ENCODE results near the gene REEP1.
"Not testable (repeated sequence)": the region's sequence is repeated elsewhere in the genome, so short reads cannot be mapped to it uniquely, and the experiment has no call there.

REEP1 gene

GRCh38 chr2:86275962-86276361 lies 61.5 kb downstream of the REEP1 start:
- no peak for DNase-seq

DNA sequence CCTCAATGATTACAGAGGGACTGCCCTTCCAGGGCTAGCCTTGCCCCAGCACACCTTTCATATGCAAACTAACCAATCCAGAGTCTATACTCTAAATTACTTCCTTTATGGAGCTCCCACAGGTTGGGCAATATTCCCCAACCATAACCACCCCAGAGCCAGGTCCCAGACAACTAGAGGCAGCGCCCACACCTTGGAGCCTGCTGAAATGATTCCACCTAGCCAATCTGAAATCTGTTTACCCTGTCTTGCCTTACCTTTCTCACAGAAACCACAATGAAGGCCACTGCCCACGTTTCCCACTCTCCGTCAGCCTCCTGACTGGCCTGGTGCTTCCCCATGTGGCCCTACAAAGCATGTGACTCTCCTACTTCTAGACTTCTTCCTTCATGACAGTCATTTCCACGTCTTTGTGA lies 62.0 kb downstream of the REEP1 start:
- no peak for DNase-seq

DNA sequence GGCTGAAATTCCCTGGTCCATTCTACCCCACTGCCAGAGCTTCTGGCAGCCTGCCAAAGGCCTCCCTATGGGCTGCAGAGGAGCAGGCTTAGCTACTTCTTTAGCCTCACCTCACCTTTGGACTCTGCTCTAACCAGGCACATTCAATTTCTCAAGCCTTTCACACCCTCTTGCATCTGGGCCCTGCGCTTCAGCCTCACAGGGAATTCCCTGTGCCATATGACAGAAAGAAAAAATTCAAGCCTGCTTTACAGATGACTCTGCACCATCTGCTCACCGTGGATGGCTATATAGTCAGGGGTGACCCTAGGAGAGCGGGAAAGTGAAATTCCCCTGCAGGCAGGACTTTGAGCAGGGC lies 62.5 kb downstream of the REEP1 start:
- DNase-seq = peak; percentile 30

DNA sequence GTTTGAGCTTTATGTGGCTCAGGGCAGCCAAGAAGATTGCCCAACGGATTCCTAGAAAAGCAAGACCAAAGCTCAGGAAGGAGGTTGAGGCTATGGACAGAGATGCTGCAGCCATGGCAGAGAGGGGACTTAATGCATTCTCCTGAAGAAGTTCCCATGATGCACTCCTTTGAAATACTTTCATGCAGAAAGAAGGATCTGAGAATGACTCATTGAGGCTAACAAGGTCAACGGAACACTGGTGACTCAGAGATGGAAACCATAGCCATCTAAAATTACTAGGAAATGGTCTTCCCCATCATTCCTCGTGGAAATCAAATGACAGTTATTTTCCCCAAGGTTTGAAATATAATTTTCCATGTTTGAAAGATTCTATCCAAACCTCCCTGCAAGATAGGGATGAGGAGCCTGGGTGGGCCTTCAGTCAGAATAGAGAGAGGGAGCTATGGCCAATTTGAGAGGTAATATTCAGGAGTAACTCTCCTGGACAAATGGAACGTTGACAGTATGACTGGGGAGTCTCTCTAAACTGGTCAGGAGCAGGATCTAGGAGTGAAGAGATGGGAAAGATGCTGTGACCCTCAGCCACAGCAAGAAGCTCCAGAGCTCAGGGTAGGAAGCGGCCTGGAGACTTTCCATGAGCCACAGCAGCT lies 63.0 kb downstream of the REEP1 start:
- no peak for DNase-seq

GRCh38 chr2:86272111-86272510 lies 65.3 kb downstream of the REEP1 start:
- no peak for DNase-seq

DNA sequence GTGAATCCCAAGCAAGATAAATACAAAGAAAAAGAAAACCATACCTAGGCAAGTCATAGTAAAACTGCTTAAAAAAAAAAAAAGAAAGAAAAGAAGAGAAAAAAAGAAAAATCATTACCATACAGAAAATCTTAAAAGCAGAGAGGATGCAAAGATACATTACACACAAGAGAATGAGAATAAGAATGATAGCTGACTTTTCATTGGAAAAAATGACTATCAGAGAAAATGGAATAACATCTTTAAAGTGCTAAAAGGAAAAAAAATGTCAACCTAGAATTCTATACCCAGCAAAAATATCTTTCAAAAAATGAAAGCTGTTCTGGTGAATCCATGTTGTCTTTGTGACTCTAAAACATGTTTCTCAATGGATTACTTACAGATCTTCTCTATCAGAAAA lies 66.2 kb downstream of the REEP1 start:
- DNase-seq = no peak

- no peak for DNase-seq
Observed at GRCh38 chr2:86263956-86264355, 73.5 kb downstream of the REEP1 start.

DNA sequence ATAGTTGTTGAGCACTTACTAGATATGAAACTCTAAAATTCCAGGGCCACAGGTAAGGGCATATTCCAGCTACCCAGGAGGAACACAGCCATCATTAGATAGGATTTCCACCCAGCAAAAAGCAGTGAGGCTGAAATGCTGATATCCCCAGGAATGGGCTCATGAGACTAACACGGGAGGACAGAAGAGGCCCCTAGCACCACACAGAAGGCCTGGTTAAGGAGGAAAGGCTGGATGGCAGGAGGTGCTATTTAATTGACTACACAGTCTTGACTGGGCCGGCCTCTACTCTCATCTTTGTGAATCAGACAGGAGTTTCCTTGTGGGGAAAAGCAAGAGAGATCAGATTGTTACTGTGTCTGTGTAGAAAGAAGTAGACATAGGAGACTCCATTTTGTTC lies 76.4 kb downstream of the REEP1 start:
- no peak for DNase-seq

DNA sequence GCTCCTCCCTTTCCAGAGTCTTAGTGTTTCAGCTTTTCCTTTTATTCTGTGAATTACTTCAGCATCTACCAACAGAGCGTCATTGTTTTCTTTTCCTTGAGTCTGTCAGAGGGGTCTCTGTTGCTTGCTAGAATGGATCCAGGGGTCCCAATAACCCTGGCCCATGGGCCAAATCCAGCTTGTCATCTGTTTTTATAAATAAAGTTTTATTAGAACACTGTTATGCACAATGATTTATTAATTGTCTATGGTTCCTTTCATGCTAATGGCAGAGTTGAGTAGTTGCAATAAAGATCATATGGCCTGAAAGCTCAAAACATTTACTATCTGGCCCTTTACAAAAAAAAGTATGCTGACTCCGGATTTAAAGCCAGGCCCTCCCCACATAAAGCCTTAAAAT lies 79.3 kb downstream of the REEP1 start:
- DNase-seq = no peak

- no peak for DNase-seq
Observed at GRCh38 chr2:86256982-86257381, 80.4 kb downstream of the REEP1 start.

DNA sequence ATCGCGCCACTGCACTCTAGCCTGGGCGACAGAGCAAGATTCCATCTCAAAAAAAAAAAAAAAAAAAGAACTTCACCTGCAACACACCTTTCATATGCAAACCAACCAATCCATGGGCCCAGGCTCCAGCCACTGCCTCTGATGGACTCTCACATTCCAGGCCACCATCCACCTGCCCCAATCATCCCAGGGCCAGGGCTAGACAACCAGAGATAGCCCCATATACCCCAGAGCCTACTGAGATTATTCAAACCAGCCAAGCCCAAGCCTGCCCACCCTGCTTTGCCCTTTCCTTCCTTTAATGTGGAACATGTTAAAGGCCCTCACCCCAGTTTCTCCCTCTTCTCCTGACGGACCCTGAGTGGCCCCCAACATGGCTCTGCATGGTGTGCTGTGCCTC lies 81.1 kb downstream of the REEP1 start:
- no peak for DNase-seq

DNA sequence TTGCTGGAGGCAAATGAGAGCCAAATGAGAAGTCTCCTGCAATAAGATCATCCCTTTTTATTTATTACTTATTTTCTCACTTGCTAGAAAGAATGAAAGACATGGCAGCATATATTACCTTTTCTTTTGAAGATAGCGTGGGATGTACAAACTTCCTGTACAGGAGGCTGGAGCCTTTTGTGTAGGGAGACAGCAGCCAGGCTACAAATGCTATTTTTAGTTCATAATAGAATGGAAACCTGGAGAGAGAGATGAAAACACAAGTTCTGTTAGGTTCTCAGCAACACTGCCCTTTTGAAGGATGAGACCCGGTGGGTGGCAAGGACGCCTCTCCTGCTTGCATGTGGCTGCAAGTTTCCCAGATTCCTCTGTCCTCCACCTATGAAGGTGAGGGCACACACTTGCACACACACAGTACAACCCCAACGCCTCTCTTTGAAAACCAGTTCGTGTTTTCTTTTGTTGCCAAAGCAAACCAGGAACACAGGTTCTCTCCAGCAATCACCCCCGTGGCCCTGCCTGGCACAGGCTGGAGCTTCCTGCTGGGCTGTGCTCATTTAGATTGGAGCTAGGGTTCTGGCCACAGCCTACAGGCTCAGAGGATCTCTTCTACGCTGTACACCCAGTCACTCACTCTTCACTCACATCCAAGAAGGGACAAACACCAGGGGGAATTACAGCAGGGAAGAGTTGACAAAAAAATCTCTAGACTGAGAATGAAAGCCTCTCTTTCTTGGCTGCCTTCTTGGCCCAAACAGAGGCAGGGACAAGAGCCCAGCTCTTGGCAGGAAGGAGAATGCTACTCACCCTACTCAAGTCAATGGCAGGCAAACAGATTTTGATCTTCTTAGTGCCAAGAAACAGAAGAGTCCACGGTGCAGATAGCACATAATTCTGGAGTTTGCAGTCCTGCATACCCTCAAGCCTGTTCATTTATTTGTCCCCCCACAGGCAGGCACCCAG lies 82.6 kb downstream of the REEP1 start:
- peak; percentile 8 for DNase-seq

- DNase-seq = no peak
Observed at GRCh38 chr2:86253424-86253823, 84.0 kb downstream of the REEP1 start.

- DNase-seq = no peak
Observed at GRCh38 chr2:86251840-86252266, 85.6 kb downstream of the REEP1 start.

DNA sequence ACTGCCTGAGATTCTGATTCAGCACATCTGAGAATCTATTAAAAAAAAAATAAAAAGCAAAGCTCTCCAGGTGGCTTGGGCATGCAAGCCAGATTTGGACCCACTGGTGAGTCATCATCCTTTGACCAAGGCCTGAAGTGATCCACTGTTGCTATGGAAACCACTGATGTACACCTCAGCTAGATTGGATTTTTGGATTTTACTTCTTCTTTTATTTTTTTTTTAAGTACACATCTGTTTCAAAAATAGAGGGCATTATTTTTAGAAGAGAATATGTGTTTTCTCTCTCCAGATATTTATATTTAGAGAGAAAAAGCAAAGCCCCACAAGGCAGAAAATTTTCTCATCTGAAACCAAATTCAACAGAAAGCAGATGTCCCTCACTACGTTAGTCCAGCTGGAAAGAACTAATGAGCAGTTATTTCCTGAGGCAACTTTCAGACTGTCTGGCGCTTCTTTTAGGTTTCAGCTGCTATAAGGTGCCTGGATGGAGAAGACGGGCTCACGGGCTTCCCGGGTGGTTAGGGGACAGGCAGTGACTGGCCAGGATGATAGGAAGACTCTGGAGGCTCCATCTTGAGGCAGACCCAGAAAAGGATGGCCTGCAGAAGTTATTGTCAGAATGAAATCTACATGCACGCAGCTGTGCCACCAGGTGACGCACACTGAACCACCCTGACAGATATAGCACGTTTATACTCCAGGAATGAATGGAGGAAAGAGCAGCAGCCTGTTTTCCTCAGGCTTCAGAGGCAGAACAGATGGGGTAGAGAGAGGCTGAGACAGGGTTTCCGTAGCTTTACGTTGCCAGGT lies 87.6 kb downstream of the REEP1 start:
- peak; percentile 16 for DNase-seq

GRCh38 chr2:86249176-86249575 lies 88.2 kb downstream of the REEP1 start:
- no peak for DNase-seq

DNA sequence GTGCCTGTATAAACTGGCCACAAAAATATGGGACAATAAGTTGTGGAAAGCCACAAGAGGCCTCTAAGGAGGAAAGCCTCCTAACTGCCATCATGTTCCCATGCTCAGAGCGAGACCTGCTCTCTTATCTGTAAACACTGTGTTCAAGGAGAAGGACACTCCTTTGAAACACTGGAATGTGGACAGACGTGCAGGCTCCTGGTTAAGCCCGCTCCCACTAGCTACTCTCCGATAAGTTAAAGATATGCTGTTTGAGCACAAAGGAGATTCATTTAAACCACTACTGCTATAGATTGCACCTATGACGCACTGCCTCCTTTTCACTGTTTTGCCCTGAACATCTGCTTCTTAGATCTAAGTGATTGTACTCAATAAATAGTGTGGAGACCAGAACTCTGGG lies 92.2 kb downstream of the REEP1 start:
- not testable (repeated sequence) for DNase-seq

- DNase-seq = not testable (repeated sequence)
Observed at GRCh38 chr2:86244781-86245180, 92.6 kb downstream of the REEP1 start.

DNA sequence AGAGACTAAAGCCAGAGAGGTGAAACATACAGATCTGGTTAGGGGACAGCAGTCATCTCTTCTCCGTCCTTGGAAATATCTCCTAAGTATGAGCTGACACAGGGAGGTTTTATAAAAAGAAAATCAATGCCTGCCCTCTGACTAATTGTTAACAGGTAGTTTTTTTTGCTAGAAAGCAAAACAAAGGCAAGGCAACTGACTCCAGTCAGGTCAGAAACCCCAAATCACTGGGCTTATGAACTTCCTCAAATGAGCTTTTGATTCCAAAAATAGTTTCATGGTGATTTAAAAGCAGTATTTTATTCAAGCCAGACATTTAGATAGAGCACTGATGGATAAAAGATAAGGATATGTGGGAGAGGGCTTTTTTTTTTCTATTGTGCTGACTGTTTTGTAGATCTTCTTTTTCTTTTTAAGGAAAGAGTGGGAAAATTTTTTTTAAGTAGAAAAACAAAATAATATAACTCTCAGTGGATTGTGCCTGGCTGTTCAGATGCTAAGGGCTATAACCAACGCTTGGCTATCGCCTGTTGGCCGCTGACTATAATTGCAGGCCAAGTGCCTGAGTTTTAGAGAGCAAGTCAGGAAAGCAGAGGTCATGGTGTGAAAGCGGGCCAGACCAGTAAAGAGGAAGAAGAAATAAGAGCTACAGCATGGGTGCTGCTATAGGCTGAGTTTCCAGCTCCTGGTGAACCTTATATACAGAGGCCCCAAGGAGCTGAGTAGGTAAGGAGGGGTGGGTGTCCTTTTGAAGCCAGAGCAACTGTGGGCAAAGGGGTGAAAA lies 93.3 kb downstream of the REEP1 start:
- no peak for DNase-seq

- no peak for DNase-seq
Observed at GRCh38 chr2:86243272-86243671, 94.2 kb downstream of the REEP1 start.

GRCh38 chr2:86241611-86242010 lies 95.8 kb downstream of the REEP1 start:
- no peak for DNase-seq

GRCh38 chr2:86240251-86240650 lies 97.2 kb downstream of the REEP1 start:
- DNase-seq = no peak

GRCh38 chr2:86239745-86240144 lies 97.7 kb downstream of the REEP1 start:
- DNase-seq = no peak

Measured in DMS79 treated with DMSO at 0.1 percent for 48 hours (cell line).